ENCODE results near the gene ZMYND15.

GRCh38 chr17:4719146-4719545, 20.5 kb upstream of the ZMYND15 start:
- TF ChIP-seq POLR2A (IDR thresholded peaks at IDR 0.05; ENCODE audit: low read depth, low read length): no peak
- TF ChIP-seq POLR2AphosphoS5 (IDR thresholded peaks at IDR 0.05; ENCODE audit: low read depth, low read length): no peak
